ENCODE data around the gene FBXO17.

Gene FBXO17

DNA sequence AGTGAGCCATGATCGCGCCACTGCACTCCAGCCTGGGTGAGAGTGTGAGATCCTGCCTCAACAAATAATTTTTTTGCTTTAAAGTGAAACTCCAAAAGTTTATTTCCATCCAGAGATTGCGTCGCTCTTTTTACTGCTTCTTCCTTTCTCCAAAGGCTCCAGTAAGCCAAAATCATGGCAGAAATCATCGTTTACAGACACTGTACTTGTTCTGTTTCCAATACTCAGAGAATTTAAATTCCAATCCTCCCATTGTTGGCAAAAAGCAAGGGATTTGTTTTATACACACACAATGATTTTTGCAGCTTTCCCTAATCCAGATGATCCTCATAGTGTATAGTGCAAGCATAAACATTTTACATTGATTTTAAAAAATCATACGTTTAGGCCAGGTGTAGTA is 41.5 kb upstream of the FBXO17 start:
- Histone ChIP-seq H3K27ac (no peak overlapping the region), H3K4me1 (no peaks in the 10 kb centered on the region), H3K36me3 (ENCODE audit: control insufficient read depth, insufficient read depth, low read length) (no peaks in the 10 kb centered on the region), H3K79me2 (no peaks in the 10 kb centered on the region), H3K4me3 (ENCODE audit: low read depth, low read length) (no peak overlapping the region), H3K27me3 (ENCODE audit: control insufficient read depth, insufficient read depth, low read length) (no peaks in the 10 kb centered on the region), H3K9ac (no peak overlapping the region), H2AFZ (no peak overlapping the region), H3K4me2 (ENCODE audit: low read length) (no peak overlapping the region), H3K9me3 (ENCODE audit: control insufficient read depth, low read length) (no peaks in the 10 kb centered on the region)
- no peak for TF ChIP-seq CTCF (IDR thresholded peaks at IDR 0.05)

DNA sequence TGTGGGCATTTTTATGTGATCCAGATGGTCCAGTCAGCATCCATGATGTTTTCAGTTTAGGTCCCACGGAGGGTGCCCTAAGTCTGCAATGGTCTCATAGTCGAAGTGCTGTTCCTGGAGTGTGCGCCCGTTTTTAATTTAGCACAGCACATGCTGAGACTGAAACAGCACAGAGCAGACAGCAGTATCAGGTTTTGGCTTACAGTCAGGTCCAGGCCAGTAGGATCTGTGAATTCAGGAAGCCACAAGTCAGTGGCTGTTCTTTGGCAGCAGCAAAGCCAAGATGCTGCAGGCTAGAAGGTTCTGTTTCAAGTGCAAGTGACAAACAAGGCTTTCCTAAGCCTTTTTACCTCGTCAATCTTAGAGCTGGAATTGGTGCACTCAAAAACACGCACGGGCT is 38.5 kb upstream of the FBXO17 start:
- Histone ChIP-seq H3K36me3 (ENCODE audit: control insufficient read depth, insufficient read depth, low read length) (no peaks in the 10 kb centered on the region), H2AFZ (no peak overlapping the region), H3K4me1 (no peaks in the 10 kb centered on the region), H3K27me3 (ENCODE audit: control insufficient read depth, insufficient read depth, low read length) (no peaks in the 10 kb centered on the region), H3K4me2 (ENCODE audit: low read length) (no peak overlapping the region), H3K79me2 (no peaks in the 10 kb centered on the region), H3K9me3 (ENCODE audit: control insufficient read depth, low read length) (no peaks in the 10 kb centered on the region), H3K4me3 (ENCODE audit: low read depth, low read length) (no peak overlapping the region), H3K27ac (no peak overlapping the region), H3K9ac (no peak overlapping the region)
- TF ChIP-seq CTCF (IDR thresholded peaks at IDR 0.05), result no peak

DNA sequence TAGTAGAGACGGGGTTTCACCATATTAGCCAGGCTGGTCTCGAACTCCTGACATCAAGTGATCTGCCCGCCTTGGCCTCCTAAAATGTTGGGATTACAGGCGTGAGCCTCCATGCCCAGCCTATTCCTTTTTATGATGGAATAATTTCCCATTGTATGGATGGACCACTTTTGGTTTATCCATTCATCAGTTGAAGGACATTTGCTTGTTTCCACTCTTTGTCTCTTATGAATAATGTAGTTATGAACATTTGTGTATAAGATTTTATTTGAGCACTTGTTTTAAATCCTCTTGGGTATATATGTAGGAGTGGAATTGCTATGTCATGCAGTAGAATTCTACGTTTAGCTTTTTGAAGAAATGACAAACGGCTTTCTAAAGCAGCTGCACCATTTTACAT is 33.5 kb upstream of the FBXO17 start:
- no peak overlapping the region for H3K9ac ChIP-seq
- no peaks in the 10 kb centered on the region for H3K9me3 ChIP-seq (ENCODE audit: control insufficient read depth, low read length)
- H2AFZ ChIP-seq, result no peak overlapping the region
- TF ChIP-seq CTCF (IDR thresholded peaks at IDR 0.05), result no peak
- H3K36me3 ChIP-seq (ENCODE audit: control insufficient read depth, insufficient read depth, low read length), result no peaks in the 10 kb centered on the region
- H3K4me2 ChIP-seq (ENCODE audit: low read length), result no peak overlapping the region
- H3K4me1 ChIP-seq, result no peaks in the 10 kb centered on the region
- H3K79me2 ChIP-seq, result no peaks in the 10 kb centered on the region
- no peak overlapping the region for H3K27ac ChIP-seq
- H3K27me3 ChIP-seq (ENCODE audit: control insufficient read depth, insufficient read depth, low read length), result no peaks in the 10 kb centered on the region
- no peak overlapping the region for H3K4me3 ChIP-seq (ENCODE audit: low read depth, low read length)

GRCh38 chr19:39008137-39008536 is 32.6 kb upstream of the FBXO17 start:
- H3K36me3 ChIP-seq (ENCODE audit: control insufficient read depth, insufficient read depth, low read length), result no peaks in the 10 kb centered on the region
- no peaks in the 10 kb centered on the region for H3K4me1 ChIP-seq
- H3K9me3 ChIP-seq (ENCODE audit: control insufficient read depth, low read length), result no peaks in the 10 kb centered on the region
- no peak overlapping the region for H3K9ac ChIP-seq
- H3K4me2 ChIP-seq (ENCODE audit: low read length), result no peak overlapping the region
- no peak overlapping the region for H3K27ac ChIP-seq
- H3K4me3 ChIP-seq (ENCODE audit: low read depth, low read length), result no peak overlapping the region
- TF ChIP-seq CTCF (IDR thresholded peaks at IDR 0.05), result no peak
- H2AFZ ChIP-seq, result no peak overlapping the region
- no peaks in the 10 kb centered on the region for H3K79me2 ChIP-seq
- no peaks in the 10 kb centered on the region for H3K27me3 ChIP-seq (ENCODE audit: control insufficient read depth, insufficient read depth, low read length)

DNA sequence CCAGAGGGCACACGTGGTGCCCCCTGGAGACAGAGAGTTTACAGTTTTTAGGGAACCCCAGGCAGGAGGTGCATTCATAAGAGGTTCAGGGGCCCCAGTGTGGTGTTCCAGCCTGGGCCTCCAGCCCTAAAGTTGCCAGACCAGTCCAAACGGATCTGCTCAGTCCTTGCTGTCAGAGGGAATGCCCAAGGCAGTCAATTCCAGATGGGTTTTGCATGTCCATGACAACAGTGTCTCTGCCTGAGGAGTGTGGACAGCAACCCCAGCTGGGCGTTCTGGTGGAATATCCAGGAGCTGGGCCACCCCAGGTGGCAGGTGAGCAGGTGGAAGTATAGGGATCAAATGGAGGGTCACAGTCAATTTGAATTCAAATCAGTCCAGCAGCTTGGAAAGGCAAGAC is 31.6 kb upstream of the FBXO17 start:
- Histone ChIP-seq H3K36me3 (ENCODE audit: control insufficient read depth, insufficient read depth, low read length) (no peaks in the 10 kb centered on the region), H2AFZ (no peak overlapping the region)
- TF ChIP-seq CTCF (IDR thresholded peaks at IDR 0.05), result no peak

More for the DNA sequence above, 31.6 kb upstream of the FBXO17 start:
- Histone ChIP-seq H3K9me3 (ENCODE audit: control insufficient read depth, low read length) (no peaks in the 10 kb centered on the region), H3K27me3 (ENCODE audit: control insufficient read depth, insufficient read depth, low read length) (no peaks in the 10 kb centered on the region), H3K9ac (no peak overlapping the region), H3K79me2 (no peaks in the 10 kb centered on the region), H3K4me2 (ENCODE audit: low read length) (no peak overlapping the region), H3K4me3 (ENCODE audit: low read depth, low read length) (no peak overlapping the region), H3K4me1 (no peaks in the 10 kb centered on the region), H3K27ac (no peak overlapping the region)
